ENCODE measurements around the gene ICA1L. TPM values are rescaled to one million over a fixed set of nuclear protein-coding genes. Genes with fewer than 3 reads are reported as not detected.

The ICA1L gene
- total RNA-seq, 1 experiment from 2014 or later, result 5.5 TPM

DNA sequence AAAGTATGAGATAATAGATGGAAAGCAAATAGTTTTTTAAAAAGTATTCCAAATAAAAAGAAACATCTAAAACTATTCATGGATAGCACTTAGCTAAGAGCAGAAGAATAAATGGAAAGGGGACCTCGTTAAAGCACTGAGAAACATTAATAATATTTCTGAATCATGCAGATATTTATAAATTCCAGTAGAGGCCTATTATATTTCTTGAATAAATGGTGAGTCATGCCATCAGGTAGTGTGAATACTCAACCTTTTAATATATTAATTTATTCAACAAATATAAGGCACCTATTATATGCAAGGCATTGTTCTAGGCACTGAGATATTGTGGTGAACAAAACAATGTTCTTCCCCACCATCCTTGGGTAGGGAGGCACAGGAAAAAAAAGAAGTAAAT, 53.8 kb downstream of the ICA1L start:
- H3K27ac Mint-ChIP-seq (ENCODE audit: unreplicated experiment), result no peak overlapping the region
- no peaks in the 10 kb centered on the region for H3K9me3 ChIP-seq
- H3K4me1 ChIP-seq, result peaks cover 9% of the 10 kb centered on the region
- H3K9me3 Mint-ChIP-seq (ENCODE audit: unreplicated experiment), result no peaks in the 10 kb centered on the region
- no peak for DNase-seq
- no TSS peak for BruUV-seq (replicated peaks)
- no peak for TF ChIP-seq CTCF (IDR thresholded peaks at IDR 0.05; ENCODE audit: insufficient read depth in 1 of 2, low read depth in 1 of 2, low read length in 1 of 2, severe bottlenecking in 1 of 2, unreplicated experiment in 1 of 2)
- H3K4me1 Mint-ChIP-seq (ENCODE audit: low read depth, unreplicated experiment), result peaks cover 9% of the 10 kb centered on the region
- H3K36me3 ChIP-seq (ENCODE audit: control insufficient read depth, insufficient read depth, low read length), result no peaks in the 10 kb centered on the region
- H3K27me3 ChIP-seq (replicated peaks; ENCODE audit: control insufficient read depth, insufficient read depth, low read length), result no peaks in the 10 kb centered on the region
- no peak overlapping the region for H3K4me3 ChIP-seq (ENCODE audit: low read depth, low read length)
- H3K4me3 Mint-ChIP-seq (ENCODE audit: unreplicated experiment), result no peak overlapping the region
- ChIA-PET POLR2A (interaction anchor here (0.5 kb wide), 1 partner anchor 605 kb away, joined by 3 read pairs; no protein-coding TSS in a partner anchor), CTCF (no interaction called here)
- H3K27me3 Mint-ChIP-seq (ENCODE audit: insufficient read depth, unreplicated experiment), result no peaks in the 10 kb centered on the region
- intact Hi-C loops (cut with micrococcal nuclease; ENCODE audit: unreplicated experiment), result no loop called here
- no peaks in the 10 kb centered on the region for H3K36me3 Mint-ChIP-seq (ENCODE audit: insufficient read depth, unreplicated experiment)

GRCh38 chr2:202815548-202816360, 55.8 kb downstream of the ICA1L start:
- ChIA-PET POLR2A (no interaction called here), CTCF (no interaction called here)
- DNase-seq, result no peak
- H3K27me3 ChIP-seq (replicated peaks; ENCODE audit: control insufficient read depth, insufficient read depth, low read length), result no peaks in the 10 kb centered on the region
- H3K4me1 ChIP-seq, result peaks cover 9% of the 10 kb centered on the region
- intact Hi-C loops (cut with micrococcal nuclease; ENCODE audit: unreplicated experiment), result no loop called here
- no peak overlapping the region for H3K4me3 ChIP-seq (ENCODE audit: low read depth, low read length)
- TF ChIP-seq CTCF (IDR thresholded peaks at IDR 0.05; ENCODE audit: insufficient read depth in 1 of 2, low read depth in 1 of 2, low read length in 1 of 2, severe bottlenecking in 1 of 2, unreplicated experiment in 1 of 2), result no peak
- Mint-ChIP-seq H3K4me3 (ENCODE audit: unreplicated experiment) (no peak overlapping the region), H3K9me3 (ENCODE audit: unreplicated experiment) (no peaks in the 10 kb centered on the region), H3K27me3 (ENCODE audit: insufficient read depth, unreplicated experiment) (no peaks in the 10 kb centered on the region), H3K4me1 (ENCODE audit: low read depth, unreplicated experiment) (peaks cover 9% of the 10 kb centered on the region), H3K36me3 (ENCODE audit: insufficient read depth, unreplicated experiment) (no peaks in the 10 kb centered on the region), H3K27ac (ENCODE audit: unreplicated experiment) (no peak overlapping the region)
- BruUV-seq (replicated peaks), result no TSS peak
- H3K36me3 ChIP-seq (ENCODE audit: control insufficient read depth, insufficient read depth, low read length), result no peaks in the 10 kb centered on the region
- no peaks in the 10 kb centered on the region for H3K9me3 ChIP-seq

- ChIA-PET CTCF (no interaction called here), POLR2A (no interaction called here)
- H3K9me3 Mint-ChIP-seq (ENCODE audit: unreplicated experiment), result no peaks in the 10 kb centered on the region
- no peak for DNase-seq
- no TSS peak for BruUV-seq (replicated peaks)
- no peak for TF ChIP-seq CTCF (IDR thresholded peaks at IDR 0.05; ENCODE audit: insufficient read depth in 1 of 2, low read depth in 1 of 2, low read length in 1 of 2, severe bottlenecking in 1 of 2, unreplicated experiment in 1 of 2)
- H3K36me3 Mint-ChIP-seq (ENCODE audit: insufficient read depth, unreplicated experiment), result no peaks in the 10 kb centered on the region
- intact Hi-C loops (cut with micrococcal nuclease; ENCODE audit: unreplicated experiment), result no loop called here
- Histone ChIP-seq H3K4me1 (peaks cover 9% of the 10 kb centered on the region), H3K9me3 (no peaks in the 10 kb centered on the region), H3K27me3 (replicated peaks; ENCODE audit: control insufficient read depth, insufficient read depth, low read length) (no peaks in the 10 kb centered on the region), H3K36me3 (ENCODE audit: control insufficient read depth, insufficient read depth, low read length) (no peaks in the 10 kb centered on the region), H3K4me3 (ENCODE audit: low read depth, low read length) (no peak overlapping the region)
- no peaks in the 10 kb centered on the region for H3K27me3 Mint-ChIP-seq (ENCODE audit: insufficient read depth, unreplicated experiment)
- peaks cover 9% of the 10 kb centered on the region for H3K4me1 Mint-ChIP-seq (ENCODE audit: low read depth, unreplicated experiment)
- no peak overlapping the region for H3K4me3 Mint-ChIP-seq (ENCODE audit: unreplicated experiment)
- H3K27ac Mint-ChIP-seq (ENCODE audit: unreplicated experiment), result no peak overlapping the region
Observed at GRCh38 chr2:202814226-202814625, 57.3 kb downstream of the ICA1L start.

Measured in Caco-2 (cell line).